ENCODE data around the gene LGI1.

- TF ChIP-seq CTCF (IDR thresholded peaks at IDR 0.05 in 8 of 11, conservative IDR thresholded peaks at IDR 0.05 in 3 of 11) (no peak), POLR2A (IDR thresholded peaks at IDR 0.05) (no peak), POLR2AphosphoS5 (IDR thresholded peaks at IDR 0.05) (no peak)
Observed at GRCh38 chr10:93790439-93790838, 32.7 kb downstream of the LGI1 start.
